ENCODE results near the gene EXOSC6. TPM values are rescaled to one million over a fixed set of nuclear protein-coding genes. Genes with fewer than 3 reads are reported as not detected.

EXOSC6 gene
- total RNA-seq, result 14.1 and 16.8 TPM in 2 replicates

GRCh38 chr16:70251629-70252354 lies at the start of gene EXOSC6:
TSS of gene EXOSC6 (minus strand) at chr16:70251940. CDS start at chr16:70251900, 40 bp downstream.

GRCh38 chr16:70298988-70299938 lies 47.5 kb upstream of the EXOSC6 start, which contains the start of gene DDX19B:
TSS of gene DDX19B (plus strand) at chr16:70299186. CDS start at chr16:70299298, 112 bp downstream.

GRCh38 chr16:70289229-70290094 lies 37.7 kb upstream of the EXOSC6 start, which contains the start of gene AARS1:
TSS of gene AARS1 (minus strand) at chr16:70289506. CDS start at chr16:70282763, 6,743 bp downstream.

Other genes starting within 250 kb of the EXOSC6 start
- 22.0 and 24.7 TPM in 2 replicates for gene PDPR, start 137.6 kb downstream of the EXOSC6 start, total RNA-seq
- gene CLEC18C, start 78.2 kb downstream of the EXOSC6 start, total RNA-seq, result not detected in 2 replicates
- 103 and 104 TPM in 2 replicates for gene AARS1, start 37.6 kb upstream of the EXOSC6 start, total RNA-seq
- 17.3 and 33.0 TPM in 2 replicates for gene DDX19B, start 47.2 kb upstream of the EXOSC6 start, total RNA-seq
- gene DDX19A, start 95.0 kb upstream of the EXOSC6 start, total RNA-seq, result 58.0 and 62.2 TPM in 2 replicates
- 18.3 and 23.8 TPM in 2 replicates for gene ST3GAL2, start 187.2 kb upstream of the EXOSC6 start, total RNA-seq
- gene FCSK, start 202.7 kb upstream of the EXOSC6 start, total RNA-seq, result 4.9 and 8.5 TPM in 2 replicates

Data from cardiac ventricle fibroblast (primary cell).